HEK293 (cell line): ENCODE data around the gene CCDC117.

Experiments
- CTCF ChIA-PET: fragments of 350-600 bp; formaldehyde crosslinking; extraction: SDS; loops from one replicate; lab custom pipeline; 2021; ENCODE audit warnings: antibody characterized with exemption; lab: Yijun Ruan, JAX
- POLR2A ChIA-PET: fragments of 300-600 bp; formaldehyde crosslinking; extraction: SDS; loops from one replicate; lab custom pipeline; 2020; ENCODE audit warnings: antibody characterized with exemption, inconsistent platforms; lab: Yijun Ruan, JAX
- H3K27ac ChIP-seq: fragments of 200-500 bp; sonication (Bioruptor generic); 2 replicates; pipeline ENCODE4 v1.5.1; 2014; ENCODE audit warnings: low read depth, low read length, control low read depth, inconsistent platforms; ENCODE audit errors: extremely low read depth
- H3K36me3 ChIP-seq, 2 experiments: fragments of 200-500 bp in 1 of 2; sonication (Bioruptor generic) in 1 of 2; 1 replicate in 1 of 2; 2 replicates in 1 of 2; pipeline ENCODE4 v1.5.1; 2014 to 2017; ENCODE audit warnings: inconsistent platforms in 2 of 2, low read length in 2 of 2; ENCODE audit not compliant: control insufficient read depth in 2 of 2, insufficient read depth in 1 of 2
- H3K4me1 ChIP-seq: fragments of 200-500 bp; sonication (Bioruptor generic); 2 replicates; pipeline ENCODE4 v1.5.1; 2014; ENCODE audit warnings: mild to moderate bottlenecking, low read length, inconsistent platforms; ENCODE audit not compliant: control insufficient read depth, insufficient read depth
- H3K4me3 ChIP-seq: 2 replicates; pipeline ENCODE4 v1.5.1; 2011; ENCODE audit warnings: low read depth, mild to moderate bottlenecking, control low read depth, low read length, moderate library complexity
- H3K9me3 ChIP-seq: fragments of 200-500 bp; sonication (Bioruptor generic); 2 replicates; pipeline ENCODE4 v1.5.1; 2014; ENCODE audit warnings: low read depth, low read length, inconsistent platforms; ENCODE audit not compliant: control insufficient read depth, insufficient read depth
- GLI4 ChIP-seq: fragments of 450-650 bp; formaldehyde crosslinking; IDR thresholded peaks from 2 replicates; pipeline ENCODE4 v1.5.1; 2016; ENCODE audit warnings: missing biosample characterization, missing genetic modification characterization
- GLIS2 ChIP-seq: fragments of 450-650 bp; formaldehyde crosslinking; IDR thresholded peaks from 2 replicates; pipeline ENCODE4 v1.5.1; 2016; ENCODE audit warnings: missing biosample characterization, missing genetic modification characterization
- KLF1 ChIP-seq: fragments of 450-650 bp; formaldehyde crosslinking; IDR thresholded peaks from 2 replicates; pipeline ENCODE4 v1.5.1; 2016; ENCODE audit warnings: missing biosample characterization, missing genetic modification characterization
- PRDM10 ChIP-seq: fragments of 450-650 bp; formaldehyde crosslinking; IDR thresholded peaks from 2 replicates; pipeline ENCODE4 v1.5.1; 2016; ENCODE audit warnings: missing biosample characterization, missing genetic modification characterization
- SCRT2 ChIP-seq: fragments of 450-650 bp; formaldehyde crosslinking; IDR thresholded peaks from 2 replicates; pipeline ENCODE4 v1.5.1; 2016; ENCODE audit warnings: missing biosample characterization, missing genetic modification characterization
- TRIM28 ChIP-seq: IDR thresholded peaks from 2 replicates; pipeline ENCODE4 v1.6.1; 2011; ENCODE audit warnings: low read length, control low read depth, borderline replicate concordance
- ZBTB21 ChIP-seq: fragments of 450-650 bp; formaldehyde crosslinking; IDR thresholded peaks from 2 replicates; pipeline ENCODE4 v1.5.1; 2017; ENCODE audit warnings: missing biosample characterization, missing genetic modification characterization
- ZFP3 ChIP-seq: fragments of 450-650 bp; formaldehyde crosslinking; IDR thresholded peaks from 2 replicates; pipeline ENCODE4 v1.5.1; 2016; ENCODE audit warnings: low read depth, missing biosample characterization, missing genetic modification characterization
- ZFP69B ChIP-seq: fragments of 450-650 bp; formaldehyde crosslinking; IDR thresholded peaks from 2 replicates; pipeline ENCODE4 v1.5.1; 2016; ENCODE audit warnings: missing biosample characterization, missing genetic modification characterization
- ZNF16 ChIP-seq: fragments of 450-650 bp; formaldehyde crosslinking; IDR thresholded peaks from 2 replicates; pipeline ENCODE4 v1.5.1; 2016; ENCODE audit warnings: low read depth, missing biosample characterization, missing genetic modification characterization
- ZNF169 ChIP-seq: fragments of 450-650 bp; formaldehyde crosslinking; IDR thresholded peaks from 2 replicates; pipeline ENCODE4 v1.5.1; 2016; ENCODE audit warnings: missing biosample characterization, missing genetic modification characterization
- ZNF18 ChIP-seq: fragments of 450-650 bp; formaldehyde crosslinking; IDR thresholded peaks from 2 replicates; pipeline ENCODE4 v1.5.1; 2016; ENCODE audit warnings: missing biosample characterization, missing genetic modification characterization
- ZNF211 ChIP-seq: fragments of 450-650 bp; formaldehyde crosslinking; IDR thresholded peaks from 2 replicates; pipeline ENCODE4 v1.5.1; 2016; ENCODE audit warnings: low read depth, missing biosample characterization, missing genetic modification characterization
- ZNF214 ChIP-seq: fragments of 450-650 bp; formaldehyde crosslinking; IDR thresholded peaks from 2 replicates; pipeline ENCODE4 v1.5.1; 2017; ENCODE audit warnings: missing biosample characterization, mild to moderate bottlenecking, missing genetic modification characterization, borderline replicate concordance
- ZNF24 ChIP-seq: fragments of 450-650 bp; formaldehyde crosslinking; IDR thresholded peaks from 2 replicates; pipeline ENCODE4 v1.5.1; 2016; ENCODE audit warnings: missing biosample characterization, missing genetic modification characterization
- ZNF292 ChIP-seq: fragments of 450-650 bp; formaldehyde crosslinking; IDR thresholded peaks from 2 replicates; pipeline ENCODE4 v1.5.1; 2016; ENCODE audit warnings: low read depth, missing biosample characterization, missing genetic modification characterization, borderline replicate concordance
- ZNF302 ChIP-seq: fragments of 450-650 bp; formaldehyde crosslinking; IDR thresholded peaks from 2 replicates; pipeline ENCODE4 v1.5.1; 2016; ENCODE audit warnings: missing biosample characterization, missing genetic modification characterization, low read depth
- ZNF350 ChIP-seq: fragments of 450-650 bp; formaldehyde crosslinking; IDR thresholded peaks from 2 replicates; pipeline ENCODE4 v1.5.0; 2017; ENCODE audit warnings: missing biosample characterization, mild to moderate bottlenecking, missing genetic modification characterization
- ZNF423 ChIP-seq: fragments of 450-650 bp; formaldehyde crosslinking; IDR thresholded peaks from 2 replicates; pipeline ENCODE4 v1.5.1; 2016; ENCODE audit warnings: missing biosample characterization, missing genetic modification characterization
- ZNF473 ChIP-seq: fragments of 450-650 bp; formaldehyde crosslinking; IDR thresholded peaks from 2 replicates; pipeline ENCODE4 v1.5.1; 2017; ENCODE audit warnings: missing biosample characterization, missing genetic modification characterization
- ZNF621 ChIP-seq: fragments of 450-650 bp; formaldehyde crosslinking; IDR thresholded peaks from 2 replicates; pipeline ENCODE4 v1.5.1; 2017; ENCODE audit warnings: missing biosample characterization, missing genetic modification characterization
- ZNF629 ChIP-seq: fragments of 450-650 bp; formaldehyde crosslinking; IDR thresholded peaks from 2 replicates; pipeline ENCODE4 v1.5.1; 2017; ENCODE audit warnings: missing biosample characterization, missing genetic modification characterization
- ZNF664 ChIP-seq: fragments of 450-650 bp; formaldehyde crosslinking; IDR thresholded peaks from 2 replicates; pipeline ENCODE4 v1.5.1; 2016; ENCODE audit warnings: missing biosample characterization, missing genetic modification characterization
- ZNF785 ChIP-seq: fragments of 450-650 bp; formaldehyde crosslinking; IDR thresholded peaks from 2 replicates; pipeline ENCODE4 v1.5.1; 2016; ENCODE audit warnings: missing biosample characterization, missing genetic modification characterization
- ZSCAN5A ChIP-seq: fragments of 450-650 bp; formaldehyde crosslinking; IDR thresholded peaks from 2 replicates; pipeline ENCODE4 v1.5.1; 2016; ENCODE audit warnings: missing biosample characterization, missing genetic modification characterization

CCDC117 gene

GRCh38 chr22:28779833-28780232 is 7.3 kb downstream of the CCDC117 start:
- ChIA-PET POLR2A (no interaction called here), CTCF (interaction anchor here (0.8 to 1.0 kb wide), 3 partner anchors 8 to 423 kb away, joined by 4 to 5 read pairs (median 4); no protein-coding TSS in a partner anchor)
- Histone ChIP-seq H3K9me3 (no peaks in the 10 kb centered on the region), H3K4me1 (peaks cover 14% of the 10 kb centered on the region), H3K36me3 (peaks cover 70 to 86% of the 10 kb centered on the region in 2 experiments), H3K27ac (no peak overlapping the region), H3K4me3 (no peak overlapping the region)
- TF ChIP-seq ZNF621 (tag by site-specific recombination) (no peak), ZSCAN5A (no peak), KLF1 (tag by site-specific recombination) (no peak), GLI4 (tag by site-specific recombination) (no peak), ZNF350 (tag by site-specific recombination) (no peak)

GRCh38 chr22:28780296-28780695 is 7.8 kb downstream of the CCDC117 start:
- 0 out of 2 replicates have a peak, but pooled peaks have one; percentile 47 for TF ChIP-seq SCRT2 (tag by site-specific recombination)
- TF ChIP-seq GLIS2 = no peak
- TF ChIP-seq ZNF24 (tag by site-specific recombination) = 0 out of 2 replicates have a peak, but pooled peaks have one; percentile 26
- TF ChIP-seq, all 188 proteins: peak for 2

DNA sequence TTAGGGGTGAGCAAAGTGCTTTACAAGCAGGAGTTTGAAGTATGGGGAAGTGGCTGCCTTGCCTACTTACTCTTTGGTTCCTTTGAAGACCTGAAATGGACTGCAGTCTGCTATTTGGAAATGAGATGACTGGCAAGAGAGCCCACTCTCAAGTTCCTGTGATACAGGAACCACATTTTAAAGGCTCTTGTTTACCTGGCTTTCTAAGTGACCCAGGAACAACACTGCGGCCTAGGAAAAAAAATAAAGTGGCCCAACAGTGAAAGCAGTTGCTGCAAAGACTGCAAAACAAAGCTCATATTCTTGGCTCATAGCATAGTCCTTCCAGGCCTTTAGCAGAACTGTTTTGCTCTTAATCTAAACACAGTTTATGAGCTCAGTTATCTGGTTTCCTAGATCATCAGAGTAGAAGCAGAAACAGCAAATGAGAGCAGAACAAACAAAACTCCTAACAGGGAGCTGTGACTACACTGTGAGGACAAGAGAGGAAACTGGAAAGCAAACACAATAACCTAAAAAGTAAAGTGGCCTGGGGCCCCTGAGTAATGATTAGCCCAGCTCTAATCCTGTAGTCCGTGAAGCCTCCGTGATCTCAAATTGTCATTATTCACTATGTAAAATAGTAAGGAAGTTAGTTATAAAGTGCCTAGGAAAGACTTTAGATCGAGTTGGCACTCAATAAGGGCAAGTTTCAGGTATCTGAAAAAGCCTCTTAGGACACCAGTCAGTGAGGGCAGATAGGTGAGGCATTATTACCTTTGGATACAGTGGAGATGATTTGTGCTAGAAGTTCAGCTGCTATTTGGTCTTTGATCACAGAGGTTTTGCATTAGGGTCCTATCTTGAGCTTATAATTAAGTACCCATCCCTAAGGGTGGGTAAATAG is 11.5 kb downstream of the CCDC117 start:
- Histone ChIP-seq H3K4me3 (no peak overlapping the region), H3K4me1 (peaks cover 11% of the 10 kb centered on the region), H3K36me3 (peaks cover 67 to 92% of the 10 kb centered on the region in 2 experiments), H3K9me3 (no peaks in the 10 kb centered on the region), H3K27ac (peak overlapping the region; percentile 77)
- CTCF ChIA-PET = interaction anchor here (0.6 to 1.3 kb wide), 6 partner anchors 12 to 390 kb away, joined by 3 to 6 read pairs (median 3); partner anchors contain the start of gene CCDC117
- POLR2A ChIA-PET = interaction anchor here (0.9 to 2.9 kb wide), 2 partner anchors 11 to 16 kb away, joined by 4 to 20 read pairs; partner anchors contain the start of genes CCDC117 and XBP1
- peak; percentile 36 for TF ChIP-seq PRDM10 (tag by site-specific recombination)
- peak; percentile 91 for TF ChIP-seq TRIM28
- no peak for TF ChIP-seq ZBTB21 (tag by site-specific recombination)
- TF ChIP-seq ZNF473 (tag by site-specific recombination) = no peak
- no peak for TF ChIP-seq ZNF423 (tag by site-specific recombination)
- no peak for TF ChIP-seq ZNF214 (tag by site-specific recombination)
- no peak for TF ChIP-seq ZNF211 (tag by site-specific recombination)
- TF ChIP-seq ZFP3 (tag by site-specific recombination) = no peak
- TF ChIP-seq ZNF18 (tag by site-specific recombination) = no peak; the same call in 1 of the 2 replicates
- peak; percentile 61 for TF ChIP-seq ZNF629 (tag by site-specific recombination)
- peak; percentile 36; the same call in 1 of the 2 replicates for TF ChIP-seq ZFP69B (tag by site-specific recombination)
- TF ChIP-seq ZNF664 = no peak
- no peak for TF ChIP-seq ZNF785
- TF ChIP-seq ZNF302 = no peak
- no peak for TF ChIP-seq ZNF292
- TF ChIP-seq ZNF16 (tag by site-specific recombination) = no peak
- TF ChIP-seq ZNF169 (tag by site-specific recombination) = no peak

More at GRCh38 chr22:28780296-28780695, 7.8 kb downstream of the CCDC117 start:
- no peak overlapping the region for H3K27ac ChIP-seq
- ChIA-PET POLR2A (interaction anchor here (1.0 to 1.4 kb wide), 2 partner anchors 8 to 14 kb away, joined by 3 to 8 read pairs; partner anchors contain the start of gene CCDC117), CTCF (no interaction called here)
- no peak overlapping the region for H3K4me3 ChIP-seq
- H3K36me3 ChIP-seq = peaks cover 70 to 86% of the 10 kb centered on the region in 2 experiments
- peaks cover 14% of the 10 kb centered on the region for H3K4me1 ChIP-seq
- no peaks in the 10 kb centered on the region for H3K9me3 ChIP-seq
